Fibroblast of pulmonary artery (primary cell): ENCODE results near the gene PNMA8A.

Source experiments
- DNase-seq: peaks from one replicate; pipeline ENCODE4 v3.0.0-alpha.2; 2010; ENCODE audit warnings: low read depth
- H3K4me3 ChIP-seq: replicated peaks from 2 replicates; pipeline ENCODE4 v1.5.1; 2011; ENCODE audit warnings: low read depth, mild to moderate bottlenecking, control low read depth, low read length, moderate library complexity
- TF ChIP-seq, protein P1 (sequence below): IDR thresholded peaks from 2 replicates; pipeline ENCODE4 v1.5.1; 2011; ENCODE audit warnings: mild to moderate bottlenecking, control low read depth, low read length, inconsistent platforms; ENCODE audit errors: missing control alignments

Gene PNMA8A

DNA sequence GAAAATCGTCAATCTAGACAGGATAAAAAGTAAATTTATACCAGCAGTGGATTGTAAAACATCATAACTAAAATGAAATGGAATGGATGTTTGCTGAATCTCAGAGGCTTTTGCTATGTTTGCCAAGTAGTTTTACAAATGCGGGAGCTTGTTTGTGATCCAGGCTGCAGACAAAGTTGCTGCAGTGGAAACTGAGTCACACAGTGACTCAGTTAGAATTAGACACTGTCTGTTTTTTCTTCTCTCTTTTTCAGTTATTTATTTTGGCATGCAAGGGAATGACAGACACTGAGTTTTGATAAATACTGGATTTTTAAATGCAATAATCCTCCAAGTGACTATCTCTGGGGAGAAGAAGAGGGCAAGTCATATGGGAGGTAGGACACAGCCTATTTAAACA is 4.6 kb upstream of the PNMA8A start:
- H3K4me3 ChIP-seq, result no peak overlapping the region
- TF ChIP-seq, protein P1, sequence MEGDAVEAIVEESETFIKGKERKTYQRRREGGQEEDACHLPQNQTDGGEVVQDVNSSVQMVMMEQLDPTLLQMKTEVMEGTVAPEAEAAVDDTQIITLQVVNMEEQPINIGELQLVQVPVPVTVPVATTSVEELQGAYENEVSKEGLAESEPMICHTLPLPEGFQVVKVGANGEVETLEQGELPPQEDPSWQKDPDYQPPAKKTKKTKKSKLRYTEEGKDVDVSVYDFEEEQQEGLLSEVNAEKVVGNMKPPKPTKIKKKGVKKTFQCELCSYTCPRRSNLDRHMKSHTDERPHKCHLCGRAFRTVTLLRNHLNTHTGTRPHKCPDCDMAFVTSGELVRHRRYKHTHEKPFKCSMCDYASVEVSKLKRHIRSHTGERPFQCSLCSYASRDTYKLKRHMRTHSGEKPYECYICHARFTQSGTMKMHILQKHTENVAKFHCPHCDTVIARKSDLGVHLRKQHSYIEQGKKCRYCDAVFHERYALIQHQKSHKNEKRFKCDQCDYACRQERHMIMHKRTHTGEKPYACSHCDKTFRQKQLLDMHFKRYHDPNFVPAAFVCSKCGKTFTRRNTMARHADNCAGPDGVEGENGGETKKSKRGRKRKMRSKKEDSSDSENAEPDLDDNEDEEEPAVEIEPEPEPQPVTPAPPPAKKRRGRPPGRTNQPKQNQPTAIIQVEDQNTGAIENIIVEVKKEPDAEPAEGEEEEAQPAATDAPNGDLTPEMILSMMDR, result no peak
- no peak for DNase-seq

DNA sequence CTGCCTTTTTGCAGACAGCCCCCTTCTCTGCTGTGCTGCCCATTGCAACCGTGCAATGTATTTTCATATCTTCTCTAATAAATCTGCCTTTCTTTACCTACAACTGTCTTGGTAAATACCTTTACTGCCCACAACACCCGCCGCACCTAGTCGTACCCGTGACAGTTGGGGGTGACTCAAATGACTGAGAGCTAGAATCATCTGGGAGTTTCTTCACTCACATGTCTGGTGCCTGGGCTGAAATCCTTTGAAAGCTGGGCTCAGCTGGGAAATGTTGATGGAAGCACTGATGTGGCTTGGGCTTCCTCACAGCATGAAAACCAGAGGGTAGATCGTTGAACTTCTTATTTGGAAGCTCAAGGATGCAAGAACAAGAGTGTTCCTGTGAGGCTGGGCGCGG is 2.8 kb upstream of the PNMA8A start:
- DNase-seq, result no peak
- TF ChIP-seq, protein P1, result no peak
- no peak overlapping the region for H3K4me3 ChIP-seq

DNA sequence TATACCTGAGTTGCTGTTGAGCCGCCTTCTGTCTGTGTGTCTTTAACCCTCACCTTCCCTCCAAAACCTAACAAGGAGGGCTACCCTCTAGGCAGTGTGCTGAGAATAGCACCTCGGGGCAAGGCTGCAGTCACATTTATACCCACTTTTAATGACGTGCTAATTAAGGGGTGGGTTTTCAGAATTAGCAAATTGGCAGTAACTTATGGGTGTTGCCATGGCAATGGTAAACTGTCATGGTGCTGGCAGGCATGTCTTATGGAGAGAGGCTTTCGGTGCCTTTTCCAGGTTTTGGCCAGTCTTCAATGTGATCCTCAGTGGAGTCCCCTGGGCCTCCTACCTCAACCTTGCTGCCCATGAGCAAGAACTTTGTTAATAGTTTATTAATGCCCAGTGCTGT is 1.2 kb upstream of the PNMA8A start:
- TF ChIP-seq, protein P1, result no peak
- DNase-seq, result no peak
- H3K4me3 ChIP-seq, result no peak overlapping the region

DNA sequence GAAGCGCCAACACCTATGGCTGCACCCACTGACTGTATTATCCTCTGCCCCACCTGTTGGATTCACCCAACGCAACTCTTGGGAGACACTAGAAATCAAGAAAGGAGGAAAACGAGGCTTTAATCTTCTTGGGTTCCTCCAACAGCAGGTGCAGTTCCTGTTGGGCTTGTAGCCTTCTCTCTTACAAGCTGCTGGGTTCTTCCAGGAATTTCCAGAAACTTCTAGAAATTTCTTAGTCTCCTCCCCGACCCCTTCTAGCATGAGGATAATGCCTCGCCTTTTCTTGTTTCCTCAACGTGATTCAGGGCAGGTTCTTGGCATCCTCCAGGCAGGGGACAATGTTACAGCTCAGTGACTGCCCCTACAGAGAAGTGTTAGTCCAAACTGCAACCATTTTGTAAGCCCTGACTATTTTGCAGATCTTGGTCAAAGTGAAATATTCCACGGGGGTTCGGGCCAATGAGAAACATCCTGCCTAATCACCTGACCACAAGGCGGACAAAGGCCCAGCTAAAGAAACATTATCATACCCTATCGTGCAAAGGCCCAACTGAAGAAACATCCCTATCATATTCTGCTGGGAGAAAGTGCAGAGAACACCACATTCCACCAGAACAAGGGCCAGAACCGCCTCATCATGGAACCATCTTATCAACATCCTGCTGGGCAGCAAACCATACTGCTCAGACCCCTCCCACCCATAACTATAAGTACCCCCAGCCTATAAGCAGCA is 614 bp upstream of the PNMA8A start:
- H3K4me3 ChIP-seq, result peak overlapping the region; percentile 39
- TF ChIP-seq, protein P1, result no peak

DNA sequence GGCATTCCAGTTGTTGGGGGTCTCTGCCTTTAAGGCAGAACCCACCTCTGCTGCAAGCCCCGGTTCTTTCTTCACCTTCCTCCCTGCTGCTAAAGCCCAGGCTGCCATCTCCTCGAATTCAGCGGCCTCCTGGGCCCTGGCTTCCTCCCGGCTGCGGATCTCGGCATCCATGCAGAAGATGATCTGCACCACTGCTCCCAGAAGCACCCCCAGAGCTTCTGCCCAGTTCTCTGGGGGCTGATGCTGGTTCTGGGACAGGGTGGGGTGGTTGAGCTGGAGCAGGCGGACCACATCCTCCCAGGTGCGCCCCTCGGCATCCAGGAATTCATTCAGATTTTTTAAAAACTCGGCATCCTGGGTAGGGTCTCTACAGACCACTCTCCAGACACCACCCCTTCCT is 987 bp downstream of the PNMA8A start:
- H3K4me3 ChIP-seq, result no peak overlapping the region
- TF ChIP-seq, protein P1, result no peak
- no peak for DNase-seq

More for the DNA sequence above, 614 bp upstream of the PNMA8A start:
- no peak for DNase-seq

DNA sequence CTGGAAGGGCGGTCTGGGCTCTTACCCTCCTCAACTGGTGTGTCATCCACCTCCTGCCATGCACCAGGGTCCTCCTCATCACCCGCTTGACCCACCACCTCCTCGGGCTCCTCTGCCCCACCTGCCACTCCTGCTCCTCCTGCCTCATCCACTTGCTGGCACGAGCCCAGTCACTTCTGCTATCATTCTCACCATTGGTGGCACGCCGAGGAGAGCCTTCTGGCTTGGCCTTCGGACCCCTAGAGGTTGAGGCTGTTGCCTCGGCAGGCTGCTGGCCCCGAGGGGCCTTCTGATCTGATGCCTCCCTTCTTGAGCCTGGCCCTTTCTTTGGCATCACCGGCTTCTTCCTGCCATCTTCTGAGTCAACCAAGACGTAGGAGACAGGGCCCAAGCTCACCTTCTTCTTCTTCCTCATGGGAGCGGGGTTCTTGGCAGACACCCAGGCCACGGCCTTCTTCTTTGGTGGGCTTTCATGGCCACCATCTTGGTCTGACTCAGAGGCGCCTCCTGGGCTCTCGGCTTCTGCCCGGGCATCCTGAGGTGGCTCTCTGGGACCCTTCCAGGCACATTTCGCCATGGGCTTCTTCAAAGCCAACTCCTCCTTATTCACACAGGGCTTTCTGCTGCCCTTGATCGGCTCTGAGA is 1.7 kb downstream of the PNMA8A start:
- DNase-seq, result no peak
- H3K4me3 ChIP-seq, result no peak overlapping the region
- TF ChIP-seq, protein P1, result no peak
